Measurements from ENCODE around the gene PCGF5. TPM values are rescaled to one million over a fixed set of nuclear protein-coding genes. Genes with fewer than 3 reads are reported as not detected.

The PCGF5 gene
- total RNA-seq, 2 experiments from 2014 or later = 57.7 to 58.4 TPM

DNA sequence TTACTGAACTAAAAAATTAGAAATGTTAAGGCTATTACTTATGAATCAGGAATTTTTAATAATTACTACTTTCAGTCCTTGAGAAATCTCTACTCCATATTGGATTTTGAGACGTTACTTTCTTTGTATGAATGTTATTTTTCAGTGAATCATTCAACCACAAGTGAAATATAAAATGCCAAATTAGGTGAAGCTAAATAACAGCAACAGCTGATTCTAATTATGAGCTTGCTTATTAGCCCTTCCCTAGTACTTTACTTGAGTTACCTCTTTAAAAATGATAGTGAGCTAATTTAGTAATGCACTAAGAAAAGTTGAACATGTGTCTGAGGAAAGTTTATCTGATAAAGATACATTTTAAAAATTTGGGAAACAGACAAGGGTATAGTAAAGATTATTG lies 51.4 kb downstream of the PCGF5 start:
- Histone ChIP-seq H3K9me3 (ENCODE audit: control insufficient read depth in 1 of 2, insufficient read depth in 1 of 2, low read length in 2 of 2) (no peaks in the 10 kb centered on the region), H3K27ac (ENCODE audit: low read depth in 1 of 2, low read length in 2 of 2) (no peak overlapping the region), H3K27me3 (ENCODE audit: control insufficient read depth in 1 of 2, insufficient read depth in 2 of 2, low read length in 2 of 2) (no peaks in the 10 kb centered on the region), H3K4me1 (ENCODE audit: insufficient read depth, low read length) (no peaks in the 10 kb centered on the region), H3K4me3 (ENCODE audit: low read length) (no peak overlapping the region), H3K36me3 (ENCODE audit: insufficient read depth, low read length) (peaks cover 41% of the 10 kb centered on the region)
- Mint-ChIP-seq H3K36me3 (ENCODE audit: low read depth) (peaks cover 64% of the 10 kb centered on the region), H3K27me3 (no peaks in the 10 kb centered on the region), H3K9me3 (no peaks in the 10 kb centered on the region), H3K4me3 (no peak overlapping the region), H3K4me1 (ENCODE audit: low read depth) (no peaks in the 10 kb centered on the region), H3K27ac (no peak overlapping the region)
- POLR2A ChIA-PET = no interaction called here
- CTCF ChIA-PET = interaction anchor here (0.9 kb wide), 1 partner anchor 21 kb away, joined by 3 read pairs; no protein-coding TSS in a partner anchor
- DNase-seq = no peak
- intact Hi-C loops (cut with DNase I, micrococcal nuclease) = no loop called here
- TF ChIP-seq, protein P1, sequence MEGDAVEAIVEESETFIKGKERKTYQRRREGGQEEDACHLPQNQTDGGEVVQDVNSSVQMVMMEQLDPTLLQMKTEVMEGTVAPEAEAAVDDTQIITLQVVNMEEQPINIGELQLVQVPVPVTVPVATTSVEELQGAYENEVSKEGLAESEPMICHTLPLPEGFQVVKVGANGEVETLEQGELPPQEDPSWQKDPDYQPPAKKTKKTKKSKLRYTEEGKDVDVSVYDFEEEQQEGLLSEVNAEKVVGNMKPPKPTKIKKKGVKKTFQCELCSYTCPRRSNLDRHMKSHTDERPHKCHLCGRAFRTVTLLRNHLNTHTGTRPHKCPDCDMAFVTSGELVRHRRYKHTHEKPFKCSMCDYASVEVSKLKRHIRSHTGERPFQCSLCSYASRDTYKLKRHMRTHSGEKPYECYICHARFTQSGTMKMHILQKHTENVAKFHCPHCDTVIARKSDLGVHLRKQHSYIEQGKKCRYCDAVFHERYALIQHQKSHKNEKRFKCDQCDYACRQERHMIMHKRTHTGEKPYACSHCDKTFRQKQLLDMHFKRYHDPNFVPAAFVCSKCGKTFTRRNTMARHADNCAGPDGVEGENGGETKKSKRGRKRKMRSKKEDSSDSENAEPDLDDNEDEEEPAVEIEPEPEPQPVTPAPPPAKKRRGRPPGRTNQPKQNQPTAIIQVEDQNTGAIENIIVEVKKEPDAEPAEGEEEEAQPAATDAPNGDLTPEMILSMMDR (IDR thresholded peaks at IDR 0.05) = no peak
- ATAC-seq (ENCODE audit: poor library complexity) = no peak

DNA sequence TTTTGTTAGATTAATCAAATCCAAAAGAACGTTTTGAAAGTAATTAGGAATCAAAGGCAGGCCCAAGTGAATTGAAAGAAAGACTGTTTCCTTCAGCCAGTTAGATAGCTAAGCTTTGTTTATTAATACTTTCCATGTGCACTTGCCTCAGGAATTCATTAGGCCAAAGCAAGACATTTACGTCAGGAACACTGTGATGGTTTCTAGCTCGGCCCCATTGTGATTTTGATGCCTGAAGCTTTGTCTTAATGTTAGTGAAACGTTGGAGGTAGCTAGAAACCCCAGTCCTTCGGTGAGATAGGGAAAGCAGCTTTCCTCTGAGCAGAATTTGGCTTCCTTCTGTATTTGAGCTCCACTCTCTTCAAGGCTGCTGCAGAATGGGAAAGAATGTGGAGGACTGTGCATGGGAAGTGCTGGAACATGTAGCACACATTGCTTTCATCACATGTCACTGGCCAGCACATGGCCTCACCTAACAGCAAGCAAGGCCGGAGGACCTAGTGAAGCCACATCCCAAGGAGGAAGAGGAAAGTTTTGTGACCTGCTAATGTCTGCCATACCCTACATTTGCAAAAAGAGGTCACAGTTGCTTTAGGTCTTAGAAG lies 64.1 kb downstream of the PCGF5 start:
- ChIA-PET POLR2A (interaction anchor here (0.5 kb wide), 1 partner anchor 32 kb away, joined by 3 read pairs; no protein-coding TSS in a partner anchor), CTCF (interaction anchor here (1.7 kb wide), 1 partner anchor 14 kb away, joined by 9 read pairs; no protein-coding TSS in a partner anchor)
- Histone ChIP-seq H3K4me3 (ENCODE audit: low read length) (no peak overlapping the region), H3K9me3 (ENCODE audit: control insufficient read depth in 1 of 2, insufficient read depth in 1 of 2, low read length in 2 of 2) (no peaks in the 10 kb centered on the region), H3K27ac (ENCODE audit: low read depth in 1 of 2, low read length in 2 of 2) (no peak overlapping the region), H3K4me1 (ENCODE audit: insufficient read depth, low read length) (no peaks in the 10 kb centered on the region), H3K36me3 (ENCODE audit: insufficient read depth, low read length) (no peaks in the 10 kb centered on the region), H3K27me3 (ENCODE audit: control insufficient read depth in 1 of 2, insufficient read depth in 2 of 2, low read length in 2 of 2) (no peaks in the 10 kb centered on the region)
- peaks cover 4% of the 10 kb centered on the region for H3K36me3 Mint-ChIP-seq (ENCODE audit: low read depth)
- H3K27ac Mint-ChIP-seq = no peak overlapping the region
- DNase-seq (no peak), ATAC-seq (ENCODE audit: poor library complexity) (no peak)
- TF ChIP-seq, protein P1 (IDR thresholded peaks at IDR 0.05) = no peak
- H3K27me3 Mint-ChIP-seq = no peaks in the 10 kb centered on the region
- intact Hi-C loops (cut with DNase I, micrococcal nuclease) = no loop called here
- no peaks in the 10 kb centered on the region for H3K9me3 Mint-ChIP-seq
- no peak overlapping the region for H3K4me3 Mint-ChIP-seq
- H3K4me1 Mint-ChIP-seq (ENCODE audit: low read depth) = no peaks in the 10 kb centered on the region

DNA sequence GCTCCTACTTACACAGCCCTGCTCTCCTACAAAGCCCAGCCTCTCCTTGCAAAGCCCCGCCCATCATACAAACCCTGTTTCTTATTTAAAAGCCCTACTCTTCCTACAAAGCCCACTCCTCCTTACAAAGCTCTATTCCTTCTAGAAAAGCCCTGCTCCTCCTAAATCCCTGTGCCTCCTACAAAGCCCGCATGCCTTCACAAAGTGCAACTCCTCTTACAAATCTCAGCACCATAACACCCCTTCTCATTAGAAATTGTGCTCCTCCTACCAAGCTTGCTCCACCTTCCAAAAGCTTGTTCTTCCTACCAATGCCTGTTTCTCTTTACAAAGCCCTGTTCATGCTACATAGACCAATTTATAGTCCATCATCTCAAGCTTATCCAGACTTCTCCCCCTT lies 66.1 kb downstream of the PCGF5 start:
- intact Hi-C loops (cut with DNase I, micrococcal nuclease) = no loop called here
- Mint-ChIP-seq H3K27me3 (no peaks in the 10 kb centered on the region), H3K4me3 (no peak overlapping the region), H3K36me3 (ENCODE audit: low read depth) (peaks cover 4% of the 10 kb centered on the region), H3K4me1 (ENCODE audit: low read depth) (no peaks in the 10 kb centered on the region), H3K27ac (no peak overlapping the region), H3K9me3 (no peaks in the 10 kb centered on the region)
- Histone ChIP-seq H3K27ac (ENCODE audit: low read depth in 1 of 2, low read length in 2 of 2) (no peak overlapping the region), H3K9me3 (ENCODE audit: control insufficient read depth in 1 of 2, insufficient read depth in 1 of 2, low read length in 2 of 2) (no peaks in the 10 kb centered on the region), H3K4me1 (ENCODE audit: insufficient read depth, low read length) (no peaks in the 10 kb centered on the region), H3K27me3 (ENCODE audit: control insufficient read depth in 1 of 2, insufficient read depth in 2 of 2, low read length in 2 of 2) (no peaks in the 10 kb centered on the region), H3K36me3 (ENCODE audit: insufficient read depth, low read length) (no peaks in the 10 kb centered on the region), H3K4me3 (ENCODE audit: low read length) (no peak overlapping the region)
- DNase-seq = no peak
- TF ChIP-seq, protein P1 (IDR thresholded peaks at IDR 0.05) = no peak
- no peak for ATAC-seq (ENCODE audit: poor library complexity)
- ChIA-PET CTCF (interaction anchor here (1.2 kb wide), 1 partner anchor 12 kb away, joined by 3 read pairs; no protein-coding TSS in a partner anchor), POLR2A (no interaction called here)
